ENCODE data around the gene SPEM3.

The SPEM3 gene

DNA sequence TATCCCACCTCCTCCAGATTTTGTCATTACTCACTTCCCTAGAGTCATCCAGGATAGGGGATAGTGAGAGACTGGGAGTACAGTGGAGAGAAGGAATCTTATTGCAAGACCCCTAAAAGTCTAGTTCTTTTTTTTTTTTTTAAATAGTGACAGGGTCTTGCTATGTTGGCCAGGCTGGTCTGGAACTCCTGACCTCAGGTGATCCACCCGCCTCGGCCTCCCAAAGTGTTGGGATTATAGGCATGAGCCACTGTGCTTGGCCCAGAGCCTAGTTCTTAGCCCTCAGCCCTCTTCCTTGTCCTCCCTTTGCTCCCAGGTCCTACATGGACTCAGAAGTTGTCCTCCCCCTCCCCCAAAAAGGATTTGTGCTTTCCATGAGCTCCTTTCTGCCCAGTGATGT lies 13.5 kb downstream of the SPEM3 start:
- Histone ChIP-seq H3F3A (ENCODE audit: insufficient read depth) (no peaks in the 10 kb centered on the region), H4K20me1 (ENCODE audit: low read depth, low read length) (no peaks in the 10 kb centered on the region), H3K9me3 (ENCODE audit: insufficient read depth, low read length) (no peaks in the 10 kb centered on the region), H3K4me2 (ENCODE audit: low read depth, low read length, poor library complexity, severe bottlenecking) (no peak overlapping the region), H3K9ac (ENCODE audit: low read length) (no peak overlapping the region), H3K27me3 (ENCODE audit: low read length) (no peaks in the 10 kb centered on the region), H3K4me3 (ENCODE audit: insufficient read depth, low read length, poor library complexity, severe bottlenecking) (no peak overlapping the region), H3K36me3 (ENCODE audit: low read length) (no peaks in the 10 kb centered on the region), H3K27ac (ENCODE audit: low read depth, low read length) (no peak overlapping the region), H2AFZ (ENCODE audit: low read depth, low read length, severe bottlenecking) (no peak overlapping the region), H3K79me2 (ENCODE audit: insufficient read depth, low read length) (no peaks in the 10 kb centered on the region), H3K9me2 (replicated peaks; ENCODE audit: insufficient read depth, low read length) (no peaks in the 10 kb centered on the region)
- TF ChIP-seq, protein P1, sequence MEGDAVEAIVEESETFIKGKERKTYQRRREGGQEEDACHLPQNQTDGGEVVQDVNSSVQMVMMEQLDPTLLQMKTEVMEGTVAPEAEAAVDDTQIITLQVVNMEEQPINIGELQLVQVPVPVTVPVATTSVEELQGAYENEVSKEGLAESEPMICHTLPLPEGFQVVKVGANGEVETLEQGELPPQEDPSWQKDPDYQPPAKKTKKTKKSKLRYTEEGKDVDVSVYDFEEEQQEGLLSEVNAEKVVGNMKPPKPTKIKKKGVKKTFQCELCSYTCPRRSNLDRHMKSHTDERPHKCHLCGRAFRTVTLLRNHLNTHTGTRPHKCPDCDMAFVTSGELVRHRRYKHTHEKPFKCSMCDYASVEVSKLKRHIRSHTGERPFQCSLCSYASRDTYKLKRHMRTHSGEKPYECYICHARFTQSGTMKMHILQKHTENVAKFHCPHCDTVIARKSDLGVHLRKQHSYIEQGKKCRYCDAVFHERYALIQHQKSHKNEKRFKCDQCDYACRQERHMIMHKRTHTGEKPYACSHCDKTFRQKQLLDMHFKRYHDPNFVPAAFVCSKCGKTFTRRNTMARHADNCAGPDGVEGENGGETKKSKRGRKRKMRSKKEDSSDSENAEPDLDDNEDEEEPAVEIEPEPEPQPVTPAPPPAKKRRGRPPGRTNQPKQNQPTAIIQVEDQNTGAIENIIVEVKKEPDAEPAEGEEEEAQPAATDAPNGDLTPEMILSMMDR (IDR thresholded peaks at IDR 0.05; ENCODE audit: insufficient read depth, low read length, poor library complexity, severe bottlenecking) = no peak
- no peak for TF ChIP-seq EZH2phosphoT487 (conservative IDR thresholded peaks at IDR 0.05; ENCODE audit: low read length)

DNA sequence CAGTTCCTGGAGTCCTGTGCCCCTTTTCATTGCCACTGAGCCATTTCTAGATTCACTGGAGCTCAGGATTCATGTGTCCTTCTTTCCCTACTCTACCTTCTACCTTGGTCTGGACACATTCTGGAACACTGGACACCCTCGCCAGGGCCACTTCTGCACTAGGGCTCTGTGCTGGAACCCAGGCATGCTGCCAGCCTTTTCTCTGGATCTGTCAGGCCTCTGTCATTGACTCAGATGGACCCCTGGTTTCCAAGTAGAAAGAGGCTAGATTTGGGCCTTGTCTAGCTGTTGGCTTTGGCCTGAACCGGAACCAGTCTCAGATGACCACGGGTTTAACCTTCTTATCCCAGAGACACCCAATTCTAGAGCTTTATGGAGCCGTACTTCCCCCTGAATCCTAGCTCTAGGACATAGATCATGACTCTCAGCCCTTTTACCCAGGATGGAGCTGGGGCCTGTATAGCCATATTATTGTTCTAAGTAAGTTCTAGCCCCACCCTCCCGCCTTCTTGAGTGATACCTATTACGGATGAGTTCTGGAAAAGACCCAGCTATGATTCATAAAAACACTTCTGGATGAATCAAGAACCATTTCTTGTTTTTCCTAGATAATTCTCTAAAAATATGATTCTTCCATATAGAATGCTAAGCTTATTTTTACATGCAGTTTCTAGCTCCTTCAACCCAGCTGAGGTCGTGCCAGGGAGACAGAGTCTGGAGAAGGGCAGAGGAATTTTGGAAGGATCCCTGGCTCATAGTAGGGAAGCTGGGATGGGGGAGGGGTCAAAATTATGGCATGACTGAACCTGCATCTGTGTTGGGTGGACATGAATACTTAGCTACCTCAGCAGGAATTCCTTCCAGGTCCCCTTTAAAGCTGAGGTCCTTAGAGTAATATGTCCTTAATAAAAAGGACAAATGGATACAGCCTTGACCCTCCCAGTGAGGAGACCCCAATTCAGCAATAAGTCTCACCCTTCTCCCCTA lies 15.1 kb downstream of the SPEM3 start:
- H3K9me3 ChIP-seq (ENCODE audit: insufficient read depth, low read length) = no peaks in the 10 kb centered on the region
- no peak overlapping the region for H3K27ac ChIP-seq (ENCODE audit: low read depth, low read length)
- H3K27me3 ChIP-seq (ENCODE audit: low read length) = no peaks in the 10 kb centered on the region
- H4K20me1 ChIP-seq (ENCODE audit: low read depth, low read length) = no peaks in the 10 kb centered on the region
- no peak overlapping the region for H3K4me3 ChIP-seq (ENCODE audit: insufficient read depth, low read length, poor library complexity, severe bottlenecking)
- no peaks in the 10 kb centered on the region for H3K79me2 ChIP-seq (ENCODE audit: insufficient read depth, low read length)
- H3F3A ChIP-seq (ENCODE audit: insufficient read depth) = no peaks in the 10 kb centered on the region
- no peak overlapping the region for H2AFZ ChIP-seq (ENCODE audit: low read depth, low read length, severe bottlenecking)
- H3K36me3 ChIP-seq (ENCODE audit: low read length) = no peaks in the 10 kb centered on the region
- no peaks in the 10 kb centered on the region for H3K9me2 ChIP-seq (replicated peaks; ENCODE audit: insufficient read depth, low read length)
- H3K9ac ChIP-seq (ENCODE audit: low read length) = no peak overlapping the region
- TF ChIP-seq EZH2phosphoT487 (conservative IDR thresholded peaks at IDR 0.05; ENCODE audit: low read length) = no peak
- TF ChIP-seq, protein P1 (IDR thresholded peaks at IDR 0.05; ENCODE audit: insufficient read depth, low read length, poor library complexity, severe bottlenecking) = no peak
- no peak overlapping the region for H3K4me2 ChIP-seq (ENCODE audit: low read depth, low read length, poor library complexity, severe bottlenecking)

DNA sequence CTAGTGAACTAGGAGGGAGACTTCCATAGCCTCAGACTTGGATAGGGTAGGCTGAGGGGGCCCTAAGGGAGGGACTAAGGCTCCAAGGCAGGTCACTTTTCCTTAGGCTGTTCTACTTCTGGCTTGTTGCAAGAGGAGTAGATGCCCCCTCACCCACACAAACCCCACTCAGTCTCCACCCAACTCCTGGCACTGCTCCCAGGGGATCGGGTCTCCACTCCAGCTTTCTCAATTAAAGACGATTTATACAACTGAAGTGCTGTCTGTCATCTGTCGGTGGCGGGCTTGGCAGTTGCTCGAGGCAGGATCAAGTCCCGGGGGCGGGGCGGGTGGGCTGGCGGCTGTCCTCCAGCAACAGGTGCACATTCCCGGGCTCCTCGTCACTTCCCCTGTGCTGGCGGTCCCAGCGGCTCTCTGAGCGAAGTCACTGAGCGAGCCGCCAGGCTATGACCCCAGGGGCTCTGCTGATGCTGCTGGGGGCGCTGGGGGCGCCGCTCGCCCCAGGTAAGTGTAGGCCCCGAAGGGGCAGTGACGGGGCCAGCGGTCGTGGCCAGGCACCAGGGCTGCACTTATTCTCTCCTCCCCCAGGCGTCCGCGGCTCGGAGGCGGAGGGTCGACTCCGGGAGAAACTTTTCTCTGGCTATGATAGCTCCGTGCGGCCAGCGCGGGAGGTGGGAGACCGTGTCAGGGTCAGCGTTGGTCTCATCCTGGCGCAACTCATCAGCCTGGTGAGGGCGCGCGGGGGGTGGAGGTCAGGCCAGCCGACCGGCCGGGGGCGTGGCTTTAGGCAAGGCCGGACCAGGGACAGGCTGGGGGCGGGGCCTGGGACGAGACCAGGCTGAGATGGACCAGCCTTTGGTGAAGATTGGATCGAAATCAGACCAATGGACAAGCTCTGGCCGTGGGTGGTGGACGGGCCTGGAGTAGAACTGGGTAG lies 16.3 kb downstream of the SPEM3 start, which contains the start of gene CHRNB1:
CHRNB1 (plus strand) TSS at position 380 of the 937 bp plus-strand sequence; CDS start at position 447, 67 bp downstream.
- H3F3A ChIP-seq (ENCODE audit: insufficient read depth) = no peaks in the 10 kb centered on the region
- H3K27me3 ChIP-seq (ENCODE audit: low read length) = no peaks in the 10 kb centered on the region
- H3K9ac ChIP-seq (ENCODE audit: low read length) = peak within 1 kb of the TSS; percentile 16; the same call in 1 of the 2 replicates
- H3K79me2 ChIP-seq (ENCODE audit: insufficient read depth, low read length) = no peaks in the 10 kb centered on the region
- no peak within 1 kb of the TSS for H3K27ac ChIP-seq (ENCODE audit: low read depth, low read length)
- H3K4me2 ChIP-seq (ENCODE audit: low read depth, low read length, poor library complexity, severe bottlenecking) = peak within 1 kb of the TSS; percentile 38
- peak within 1 kb of the TSS; percentile 22 for H3K4me3 ChIP-seq (ENCODE audit: insufficient read depth, low read length, poor library complexity, severe bottlenecking)
- H4K20me1 ChIP-seq (ENCODE audit: low read depth, low read length) = no peaks in the 10 kb centered on the region
- H3K9me3 ChIP-seq (ENCODE audit: insufficient read depth, low read length) = no peaks in the 10 kb centered on the region
- H3K36me3 ChIP-seq (ENCODE audit: low read length) = no peaks in the 10 kb centered on the region
- H2AFZ ChIP-seq (ENCODE audit: low read depth, low read length, severe bottlenecking) = no peak within 1 kb of the TSS
- TF ChIP-seq, protein P1 (IDR thresholded peaks at IDR 0.05; ENCODE audit: insufficient read depth, low read length, poor library complexity, severe bottlenecking) = no peak
- TF ChIP-seq EZH2phosphoT487 (conservative IDR thresholded peaks at IDR 0.05; ENCODE audit: low read length) = no peak
- no peaks in the 10 kb centered on the region for H3K9me2 ChIP-seq (replicated peaks; ENCODE audit: insufficient read depth, low read length)

Measured in SU-DHL-6 (cell line).